Body of pancreas (tissue), 4 donors: ENCODE results near the gene IPO4.

ENCODE experiments used
- CTCF ChIP-seq, 7 experiments: fragments of 450-650 bp in 4 of 7; fragments of 200-600 bp in 3 of 7; sonication (generic) in 3 of 7; IDR thresholded peaks; one replicate each; pipeline ENCODE4 v1.5.1; 2016 to 2019; ENCODE audit warnings: antibody characterized with exemption in 7 of 7
- POLR2A ChIP-seq, 3 donors: fragments of 450-650 bp; IDR thresholded peaks; one replicate each; pipeline ENCODE4 v1.6.1; 2016; ENCODE audit warnings: antibody characterized with exemption in 3 of 3, mild to moderate bottlenecking in 2 of 3

- TF ChIP-seq CTCF (IDR thresholded peaks at IDR 0.05) = no peak
- TF ChIP-seq POLR2A (IDR thresholded peaks at IDR 0.05) = no peak
Observed at GRCh38 chr14:24157331-24157730, 31.3 kb downstream of the IPO4 start.
